A549 (cell line): Measurements from ENCODE around the gene ITGA2.

Experiments
- POLR2A ChIP-seq: IDR thresholded peaks from 2 replicates; pipeline ENCODE4 v1.6.1; 2012; ENCODE audit warnings: mild to moderate bottlenecking, low read length
- TF ChIP-seq, protein P1 (sequence below): fragments of 200-600 bp; sonication (generic); IDR thresholded peaks from 2 replicates; pipeline ENCODE4 v1.6.1; 2016; ENCODE audit warnings: antibody characterized with exemption, mild to moderate bottlenecking, moderate library complexity

DNA sequence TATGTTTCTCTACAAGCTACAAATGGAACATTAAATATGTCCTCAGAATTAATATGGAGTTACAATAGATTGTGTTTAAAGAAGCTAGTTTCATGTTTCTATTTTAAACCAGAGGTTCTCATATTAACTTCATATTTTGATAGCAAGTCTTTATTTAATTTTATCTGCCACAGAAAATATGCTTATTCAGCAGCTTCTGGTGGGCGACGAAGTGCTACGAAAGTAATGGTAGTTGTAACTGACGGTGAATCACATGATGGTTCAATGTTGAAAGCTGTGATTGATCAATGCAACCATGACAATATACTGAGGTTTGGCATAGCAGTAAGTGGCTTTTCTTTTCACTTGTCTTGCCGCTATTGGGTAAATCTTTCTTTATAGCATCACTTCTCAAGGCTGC lies 66.2 kb downstream of the ITGA2 start:
- TF ChIP-seq POLR2A, result no peak
- TF ChIP-seq, protein P1, sequence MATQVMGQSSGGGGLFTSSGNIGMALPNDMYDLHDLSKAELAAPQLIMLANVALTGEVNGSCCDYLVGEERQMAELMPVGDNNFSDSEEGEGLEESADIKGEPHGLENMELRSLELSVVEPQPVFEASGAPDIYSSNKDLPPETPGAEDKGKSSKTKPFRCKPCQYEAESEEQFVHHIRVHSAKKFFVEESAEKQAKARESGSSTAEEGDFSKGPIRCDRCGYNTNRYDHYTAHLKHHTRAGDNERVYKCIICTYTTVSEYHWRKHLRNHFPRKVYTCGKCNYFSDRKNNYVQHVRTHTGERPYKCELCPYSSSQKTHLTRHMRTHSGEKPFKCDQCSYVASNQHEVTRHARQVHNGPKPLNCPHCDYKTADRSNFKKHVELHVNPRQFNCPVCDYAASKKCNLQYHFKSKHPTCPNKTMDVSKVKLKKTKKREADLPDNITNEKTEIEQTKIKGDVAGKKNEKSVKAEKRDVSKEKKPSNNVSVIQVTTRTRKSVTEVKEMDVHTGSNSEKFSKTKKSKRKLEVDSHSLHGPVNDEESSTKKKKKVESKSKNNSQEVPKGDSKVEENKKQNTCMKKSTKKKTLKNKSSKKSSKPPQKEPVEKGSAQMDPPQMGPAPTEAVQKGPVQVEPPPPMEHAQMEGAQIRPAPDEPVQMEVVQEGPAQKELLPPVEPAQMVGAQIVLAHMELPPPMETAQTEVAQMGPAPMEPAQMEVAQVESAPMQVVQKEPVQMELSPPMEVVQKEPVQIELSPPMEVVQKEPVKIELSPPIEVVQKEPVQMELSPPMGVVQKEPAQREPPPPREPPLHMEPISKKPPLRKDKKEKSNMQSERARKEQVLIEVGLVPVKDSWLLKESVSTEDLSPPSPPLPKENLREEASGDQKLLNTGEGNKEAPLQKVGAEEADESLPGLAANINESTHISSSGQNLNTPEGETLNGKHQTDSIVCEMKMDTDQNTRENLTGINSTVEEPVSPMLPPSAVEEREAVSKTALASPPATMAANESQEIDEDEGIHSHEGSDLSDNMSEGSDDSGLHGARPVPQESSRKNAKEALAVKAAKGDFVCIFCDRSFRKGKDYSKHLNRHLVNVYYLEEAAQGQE, result no peak
